HG03139 (cell line): ENCODE measurements around the gene TCEA3.

ENCODE experiments used
- ATAC-seq: cut with Tn5 transposase; IDR thresholded peaks from one replicate; pipeline ENCODE4 v1.9.1; 2021; ENCODE audit not compliant: unreplicated experiment

Gene TCEA3

GRCh38 chr1:23422241-23422877, 2.2 kb downstream of the TCEA3 start:
- no peak for ATAC-seq

- no peak for ATAC-seq
These were observed 2.8 kb downstream of the TCEA3 start for GRCh38 chr1:23421753-23422240.

DNA sequence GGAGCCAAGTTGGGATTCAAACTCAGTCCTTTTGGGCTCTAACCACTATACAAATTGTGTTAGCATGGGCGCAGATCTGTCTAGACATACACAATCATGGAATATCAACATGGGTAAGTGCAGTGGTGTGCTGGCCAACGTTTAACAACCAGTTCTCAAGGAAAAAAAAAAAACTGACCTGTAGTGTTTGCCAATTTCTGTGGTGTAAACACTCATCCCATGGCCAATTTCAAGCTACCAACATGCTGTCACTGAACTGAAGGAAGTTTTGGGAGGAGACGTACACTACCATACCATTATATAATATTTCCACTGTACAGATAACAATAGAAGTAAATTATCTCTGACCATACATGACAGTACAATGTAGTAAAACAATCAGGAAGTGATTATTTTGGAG, 3.2 kb downstream of the TCEA3 start:
- ATAC-seq, result no peak

- ATAC-seq, result no peak
These were observed 3.8 kb downstream of the TCEA3 start for GRCh38 chr1:23420778-23421177.

- ATAC-seq, result no peak
These were observed 5.4 kb downstream of the TCEA3 start for GRCh38 chr1:23419180-23419579.

DNA sequence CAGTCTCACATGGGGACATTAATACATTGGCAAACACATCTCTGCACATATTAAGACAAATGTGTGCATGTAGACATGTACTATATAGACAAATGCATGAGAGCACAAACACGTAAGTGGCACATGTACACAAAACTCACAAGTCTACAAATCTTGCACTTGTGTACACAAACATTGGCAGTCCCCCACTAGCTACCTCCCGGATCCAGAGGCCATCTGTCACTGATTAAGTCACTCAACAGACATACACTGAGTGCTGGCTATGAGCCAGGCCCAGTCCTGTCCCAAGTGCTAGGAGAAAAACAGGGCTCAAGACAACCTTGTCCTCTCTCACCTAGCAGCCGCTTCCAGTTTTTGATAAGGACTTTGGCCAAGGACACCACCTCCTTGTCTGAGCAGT, 7.0 kb downstream of the TCEA3 start:
- ATAC-seq, result no peak

DNA sequence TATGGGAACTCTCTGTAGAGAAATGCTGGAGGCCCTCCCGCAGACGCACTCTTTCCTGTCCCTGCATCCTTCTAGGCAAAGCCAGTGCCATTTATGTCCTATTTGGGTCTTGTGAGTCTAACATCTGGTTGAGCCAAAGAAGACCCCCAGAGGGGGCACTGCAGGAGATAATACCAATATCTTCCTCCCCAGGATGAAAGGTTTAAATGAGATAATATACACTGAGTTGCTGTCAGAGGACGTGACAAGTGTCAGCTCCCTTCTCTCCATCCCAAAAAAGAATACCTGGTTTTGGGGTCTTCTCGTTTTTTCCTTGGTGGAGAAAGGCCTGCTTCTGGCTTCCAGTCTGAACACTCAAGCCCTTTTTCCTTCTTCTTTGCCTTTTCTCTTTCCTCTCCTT, 7.6 kb downstream of the TCEA3 start:
- ATAC-seq, result no peak

DNA sequence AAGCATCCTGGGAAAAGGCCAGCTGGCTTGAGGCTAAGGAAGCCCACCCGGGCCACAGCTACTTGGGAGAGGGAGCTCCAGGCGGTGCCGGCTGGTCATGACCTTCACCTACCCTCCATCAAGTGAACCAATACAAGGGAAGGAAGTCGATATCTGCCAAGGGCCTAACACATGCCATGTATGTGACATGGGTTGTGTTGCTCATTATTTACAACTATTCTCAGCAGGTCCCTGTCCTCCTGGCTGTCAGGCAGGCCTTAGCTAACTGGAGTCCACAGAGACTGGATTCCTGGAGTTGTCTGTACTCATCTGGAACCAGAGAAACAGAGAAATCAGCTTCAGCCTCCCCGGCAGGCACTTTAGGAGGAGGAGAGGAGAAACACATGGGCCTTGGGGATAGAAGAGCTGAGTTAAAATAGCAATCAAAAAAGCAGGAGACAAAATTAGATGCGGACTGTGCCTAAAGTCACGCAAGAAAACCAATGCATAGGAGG, 15.7 kb downstream of the TCEA3 start:
- ATAC-seq, result no peak

GRCh38 chr1:23407016-23407630, 17.4 kb downstream of the TCEA3 start:
- ATAC-seq, result no peak

DNA sequence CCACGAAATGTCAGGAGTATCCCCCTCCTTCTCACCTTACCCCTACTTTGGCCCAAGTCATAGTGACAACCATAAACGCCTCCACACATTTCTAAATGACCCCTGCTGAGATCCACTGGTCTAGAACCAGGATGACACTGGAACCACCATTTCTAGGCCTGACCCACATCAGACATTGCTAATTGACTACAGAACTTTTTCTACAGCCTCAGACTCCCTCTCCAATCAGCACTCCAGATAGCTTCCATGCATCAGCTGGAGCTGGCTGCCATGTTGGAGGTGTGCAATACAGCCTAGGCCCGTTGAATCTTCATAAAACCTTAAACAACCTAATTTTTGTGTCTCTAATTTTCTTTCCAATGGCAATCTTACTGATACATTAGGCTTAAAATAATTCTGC, 18.6 kb downstream of the TCEA3 start:
- ATAC-seq, result no peak

GRCh38 chr1:23403735-23404486, 20.6 kb downstream of the TCEA3 start:
- ATAC-seq, result no peak

DNA sequence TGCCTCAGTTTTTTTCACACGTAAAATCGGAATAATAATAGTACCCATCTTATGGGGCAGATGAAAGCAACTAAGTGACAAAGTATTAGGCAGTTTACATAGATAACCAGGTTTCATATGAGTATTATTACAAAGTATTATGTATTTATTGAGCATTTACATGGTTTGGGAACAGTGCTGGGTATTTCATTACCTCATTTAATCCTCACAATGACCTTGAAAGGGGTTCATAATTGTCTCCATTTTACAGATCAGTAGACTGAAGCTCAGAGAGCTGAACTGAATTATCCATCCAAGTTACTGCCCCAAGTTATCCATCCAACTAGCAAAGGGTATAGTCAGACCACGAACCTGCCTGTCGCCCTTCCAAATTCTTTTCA, 21.2 kb downstream of the TCEA3 start:
- ATAC-seq, result no peak

- no peak for ATAC-seq
These were observed 21.6 kb downstream of the TCEA3 start for GRCh38 chr1:23403038-23403336.

DNA sequence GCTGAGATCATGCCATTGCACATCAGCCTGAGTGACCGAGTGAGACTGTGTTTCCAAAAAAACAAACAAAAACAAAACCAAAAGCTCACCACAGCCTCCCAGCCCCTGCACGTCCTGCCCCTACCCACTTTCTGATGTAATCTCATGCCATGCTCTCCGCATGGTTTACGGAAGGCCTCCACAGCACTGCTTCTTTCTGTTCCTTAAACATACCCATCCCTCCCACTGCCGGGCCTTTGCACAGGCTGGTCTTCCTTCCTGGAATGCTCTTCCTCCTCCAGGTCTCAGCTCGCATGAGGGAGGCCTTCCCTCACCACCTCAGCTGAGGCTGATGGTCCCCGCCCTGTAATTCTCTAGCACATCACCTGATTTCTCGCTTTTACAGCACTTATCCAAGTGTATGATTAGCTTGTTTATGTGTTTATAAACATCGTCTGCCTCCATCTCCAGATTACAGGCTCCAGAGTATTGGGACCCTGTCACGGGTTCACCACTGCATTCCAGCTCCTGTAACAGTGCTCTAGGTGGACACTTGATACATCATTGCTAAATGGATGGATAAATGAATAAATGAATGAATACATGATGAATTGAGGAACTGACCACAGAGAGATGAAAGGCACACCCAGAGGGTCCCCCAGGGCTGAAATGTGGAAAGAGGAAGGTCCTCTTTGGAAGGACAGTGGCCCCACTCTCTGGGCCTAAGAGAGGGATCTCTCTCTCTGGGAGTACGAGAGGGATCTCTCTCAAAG, 22.1 kb downstream of the TCEA3 start:
- ATAC-seq, result no peak

DNA sequence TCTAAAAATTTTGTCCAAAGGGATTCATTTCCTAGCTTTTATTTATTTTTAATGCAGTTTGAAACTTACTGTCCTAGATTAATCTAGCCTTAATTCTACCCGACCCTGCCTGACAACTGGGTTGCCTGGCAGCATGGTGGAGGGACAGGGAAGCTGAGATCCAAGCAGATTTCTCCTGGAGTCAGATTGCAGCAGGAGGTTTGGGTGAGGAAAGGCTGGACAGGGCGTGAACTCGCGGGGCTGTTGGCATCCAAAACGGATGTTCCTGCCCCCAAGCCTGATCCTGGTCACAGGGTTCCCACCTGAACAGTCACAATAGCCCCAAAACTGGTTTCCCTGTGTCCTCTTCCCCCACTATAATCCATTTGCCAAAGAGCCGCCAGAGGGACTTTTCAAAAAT, 23.2 kb downstream of the TCEA3 start:
- ATAC-seq, result no peak

DNA sequence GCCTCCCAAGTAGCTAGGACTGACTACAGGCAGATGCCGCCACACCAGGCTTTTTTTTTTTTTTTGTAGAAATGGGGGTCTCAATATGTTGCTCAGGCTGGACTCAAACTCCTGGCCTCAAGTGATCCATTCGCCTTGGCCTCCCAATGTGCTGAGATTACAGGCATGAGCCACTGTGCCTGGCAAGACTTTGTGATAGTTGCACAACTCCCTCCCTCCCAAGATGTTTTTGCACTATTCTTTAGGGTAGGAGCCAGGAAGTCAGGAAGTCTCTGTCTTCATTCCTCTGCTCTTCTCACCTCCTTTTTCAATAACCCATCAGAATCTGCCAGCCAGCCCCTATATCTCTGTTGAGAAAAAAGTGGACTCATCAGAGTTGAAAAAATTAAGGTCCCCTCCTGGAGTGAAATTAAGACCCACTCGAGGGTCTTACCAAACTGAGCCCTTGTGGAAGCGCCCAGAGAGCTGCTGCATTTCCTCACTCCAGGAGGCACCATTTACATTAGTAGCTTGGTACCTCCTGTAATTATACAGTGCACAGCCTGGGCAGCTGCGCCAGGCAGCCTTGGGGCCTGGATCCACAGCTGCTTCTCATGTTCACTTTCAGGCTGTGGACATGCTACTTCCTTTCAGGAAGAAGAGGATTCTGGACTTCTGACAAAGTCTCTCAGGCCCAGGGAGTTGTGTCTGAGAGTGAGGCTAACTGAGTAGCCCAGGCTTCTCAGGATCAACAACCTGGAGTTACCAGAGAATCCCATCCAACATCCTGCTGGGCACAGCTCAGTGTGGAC, 24.0 kb downstream of the TCEA3 start:
- no peak for ATAC-seq

- ATAC-seq, result no peak
These were observed 25.3 kb downstream of the TCEA3 start for GRCh38 chr1:23399229-23399628.

DNA sequence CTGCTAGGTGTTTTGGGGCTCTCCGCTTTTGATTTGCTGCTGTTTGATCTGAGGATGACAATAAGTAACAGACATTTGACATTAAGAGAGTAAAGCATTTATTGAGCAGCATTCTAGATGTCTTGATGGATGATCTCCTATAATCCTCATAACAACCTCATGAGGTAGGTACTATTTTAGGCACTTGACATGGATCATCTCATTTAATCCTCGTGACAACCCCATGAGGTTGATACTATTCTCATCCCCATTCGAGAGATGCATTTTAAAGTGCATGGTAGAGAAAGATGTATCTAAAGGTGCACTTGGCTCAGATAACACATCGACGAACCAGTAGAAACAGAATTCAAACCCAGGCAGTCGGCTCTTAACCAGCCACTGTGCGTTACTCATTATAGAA, 26.6 kb downstream of the TCEA3 start:
- no peak for ATAC-seq

GRCh38 chr1:23396380-23396779, 28.2 kb downstream of the TCEA3 start:
- ATAC-seq, result no peak

DNA sequence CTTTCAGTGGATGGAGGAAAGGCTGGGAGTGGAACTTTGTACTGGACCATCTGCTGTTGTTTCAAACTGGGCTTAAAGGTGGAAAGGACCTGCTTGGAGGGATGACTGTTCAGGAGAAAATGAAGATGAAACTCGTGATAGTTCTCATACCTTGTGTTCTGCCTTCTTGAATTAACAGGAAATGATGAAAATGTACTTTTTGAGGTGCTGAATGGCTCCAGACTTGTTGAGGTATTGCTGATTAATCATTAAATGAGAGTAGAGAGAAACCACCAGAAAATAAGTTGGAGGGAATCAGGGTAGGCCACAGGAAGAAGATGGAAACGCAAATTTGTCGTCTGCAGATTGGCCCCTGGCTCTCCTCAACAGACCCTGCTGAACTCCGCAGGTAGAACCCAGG, 28.7 kb downstream of the TCEA3 start:
- no peak for ATAC-seq
